Neural progenitor cell (in vitro differentiated cells): ENCODE measurements around the gene GNAI1.

ENCODE experiments used
- EZH2 ChIP-seq: fragments of 200-600 bp; sonication (generic); IDR thresholded peaks from 2 replicates; pipeline ENCODE4 v1.6.1; 2017; ENCODE audit warnings: antibody characterized with exemption, mild to moderate bottlenecking, moderate library complexity
- EZH2phosphoT487 ChIP-seq: fragments of 200-600 bp; sonication (generic); IDR thresholded peaks from 2 replicates; pipeline ENCODE4 v1.6.1; 2017; ENCODE audit warnings: antibody characterized with exemption
- TF ChIP-seq, protein P1 (sequence below): fragments of 200-600 bp; sonication (generic); IDR thresholded peaks from 2 replicates; pipeline ENCODE4 v1.5.1; 2017; ENCODE audit warnings: antibody characterized with exemption, mild to moderate bottlenecking

DNA sequence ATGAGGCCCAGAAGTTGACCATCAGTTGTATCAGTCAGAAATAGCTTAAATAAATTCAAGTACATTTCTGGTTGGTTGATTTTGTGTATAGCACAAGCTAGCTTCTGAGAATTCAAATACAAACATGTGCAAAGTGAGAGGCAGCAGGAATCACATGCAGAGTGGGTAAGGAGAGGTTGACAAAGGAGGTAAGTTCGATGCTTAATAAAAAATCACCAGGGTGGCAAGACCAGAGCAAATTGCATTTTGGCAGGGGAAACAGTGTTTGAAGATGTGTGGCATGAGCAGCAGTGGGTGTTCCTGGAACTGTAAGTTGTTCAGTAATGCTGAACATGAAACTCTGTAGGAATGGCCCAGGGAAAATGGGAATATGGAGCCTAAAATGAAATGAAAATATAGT is 52.6 kb downstream of the GNAI1 start:
- TF ChIP-seq EZH2 (no peak), EZH2phosphoT487 (no peak)
- TF ChIP-seq, protein P1, sequence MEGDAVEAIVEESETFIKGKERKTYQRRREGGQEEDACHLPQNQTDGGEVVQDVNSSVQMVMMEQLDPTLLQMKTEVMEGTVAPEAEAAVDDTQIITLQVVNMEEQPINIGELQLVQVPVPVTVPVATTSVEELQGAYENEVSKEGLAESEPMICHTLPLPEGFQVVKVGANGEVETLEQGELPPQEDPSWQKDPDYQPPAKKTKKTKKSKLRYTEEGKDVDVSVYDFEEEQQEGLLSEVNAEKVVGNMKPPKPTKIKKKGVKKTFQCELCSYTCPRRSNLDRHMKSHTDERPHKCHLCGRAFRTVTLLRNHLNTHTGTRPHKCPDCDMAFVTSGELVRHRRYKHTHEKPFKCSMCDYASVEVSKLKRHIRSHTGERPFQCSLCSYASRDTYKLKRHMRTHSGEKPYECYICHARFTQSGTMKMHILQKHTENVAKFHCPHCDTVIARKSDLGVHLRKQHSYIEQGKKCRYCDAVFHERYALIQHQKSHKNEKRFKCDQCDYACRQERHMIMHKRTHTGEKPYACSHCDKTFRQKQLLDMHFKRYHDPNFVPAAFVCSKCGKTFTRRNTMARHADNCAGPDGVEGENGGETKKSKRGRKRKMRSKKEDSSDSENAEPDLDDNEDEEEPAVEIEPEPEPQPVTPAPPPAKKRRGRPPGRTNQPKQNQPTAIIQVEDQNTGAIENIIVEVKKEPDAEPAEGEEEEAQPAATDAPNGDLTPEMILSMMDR = no peak
